Endothelial cell of umbilical vein (primary cell): ENCODE data around the gene TBX5. TPM values are rescaled to one million over a fixed set of nuclear protein-coding genes. Genes with fewer than 3 reads are reported as not detected.

ENCODE experiments used
- BruUV-seq: library from RNA; stranded (reverse); fragments of 400-500 nt; replicated peaks from 2 replicates; lab custom pipeline; 2021; lab: Mats Ljungman, UMichigan
- CTCF ChIA-PET: fragments of 300-600, 350-600 bp; sonication (Branson Sonifier 250); formaldehyde crosslinking; loops from one replicate; lab custom pipeline; 2021; ENCODE audit warnings: antibody characterized with exemption, inconsistent platforms; lab: Charles Lee
- POLR2A ChIA-PET: fragments of 300-600, 350-600 bp; sonication (Branson Sonifier 250); formaldehyde crosslinking; loops from one replicate; lab custom pipeline; 2021; ENCODE audit warnings: antibody characterized with exemption, inconsistent platforms; lab: Charles Lee
- DNase-seq: peaks from one replicate; pipeline ENCODE4 v3.0.0-alpha.2; 2011; ENCODE audit warnings: low read depth, low spot score
- FAIRE-seq: peaks from 2 replicates; lab custom pipeline; 2011; peaks lifted over from hg19 to GRCh38; lab: Jason Lieb, UNC
- H2AFZ ChIP-seq: 2 replicates; pipeline ENCODE4 v1.6.0; 2012; ENCODE audit warnings: low read depth, low read length, control low read depth, inconsistent platforms
- H3K27ac ChIP-seq: 2 replicates; pipeline ENCODE4 v1.5.1; 2011; ENCODE audit warnings: low read depth, mild to moderate bottlenecking, control low read depth, low read length, moderate library complexity; ENCODE audit not compliant: insufficient read depth
- H3K27me3 ChIP-seq, 2 experiments: 2 replicates each; pipeline versions ENCODE4 v1.6.0 to v1.6.1; 2011; ENCODE audit warnings: low read length in 2 of 2, mixed read lengths in 1 of 2; ENCODE audit not compliant: control insufficient read depth in 2 of 2, insufficient read depth in 2 of 2
- H3K36me3 ChIP-seq, 2 experiments: 2 replicates in 1 of 2; 3 replicates in 1 of 2; pipeline ENCODE4 v1.5.1; 2011; ENCODE audit warnings: low read length in 2 of 2, mild to moderate bottlenecking in 1 of 2, moderate library complexity in 1 of 2; ENCODE audit not compliant: control insufficient read depth in 2 of 2, insufficient read depth in 2 of 2; ENCODE audit errors: extremely low read depth in 1 of 2
- H3K4me1 ChIP-seq: 3 replicates; pipeline ENCODE4 v1.5.1; 2011; ENCODE audit warnings: mild to moderate bottlenecking, low read length; ENCODE audit not compliant: control insufficient read depth, insufficient read depth; ENCODE audit errors: extremely low read depth
- H3K4me2 ChIP-seq: 2 replicates; pipeline ENCODE4 v1.6.1; 2011; ENCODE audit warnings: low read length, control low read depth, mixed read lengths; ENCODE audit not compliant: insufficient read depth
- H3K4me3 ChIP-seq, 3 experiments: fragments of 200-600 bp in 1 of 3; sonication (generic), shearing (Covaris generic) in 1 of 3; replicated peaks in 1 of 3; 2 replicates each; pipeline ENCODE4 v1.5.1; 2011 to 2016; ENCODE audit warnings: control low read depth in 3 of 3, low read length in 3 of 3, mild to moderate bottlenecking in 2 of 3, inconsistent platforms in 1 of 3, low read depth in 1 of 3, moderate library complexity in 1 of 3; ENCODE audit not compliant: insufficient read depth in 1 of 3
- H3K79me2 ChIP-seq: 2 replicates; pipeline ENCODE4 v1.6.0; 2012; ENCODE audit warnings: low read length, inconsistent platforms; ENCODE audit not compliant: control insufficient read depth, insufficient read depth
- H3K9ac ChIP-seq: replicated peaks from 2 replicates; pipeline ENCODE3; 2011; ENCODE audit warnings: low read length, control low read depth; ENCODE audit not compliant: insufficient read depth; ENCODE audit errors: extremely low read depth
- H3K9me1 ChIP-seq: replicated peaks from 3 replicates; pipeline ENCODE4 v1.6.0; 2011; ENCODE audit warnings: mild to moderate bottlenecking, low read length; ENCODE audit not compliant: control insufficient read depth, insufficient read depth; ENCODE audit errors: extremely low read depth
- H3K9me3 ChIP-seq: replicated peaks from 2 replicates; pipeline ENCODE4 v1.5.1; 2012; ENCODE audit warnings: low read length, inconsistent platforms; ENCODE audit not compliant: control insufficient read depth, insufficient read depth
- H4K20me1 ChIP-seq: replicated peaks from 2 replicates; pipeline ENCODE3; 2011; ENCODE audit warnings: mild to moderate bottlenecking, low read length; ENCODE audit not compliant: control insufficient read depth, insufficient read depth; ENCODE audit errors: extremely low read depth
- EZH2 ChIP-seq: IDR thresholded peaks from 2 replicates; pipeline ENCODE4 v1.6.1; 2012; ENCODE audit warnings: borderline replicate concordance, low read depth, mild to moderate bottlenecking, moderate library complexity, low read length, inconsistent platforms; ENCODE audit not compliant: severe bottlenecking
- FOS ChIP-seq: IDR thresholded peaks from 2 replicates; pipeline ENCODE4 v1.6.1; 2011; ENCODE audit warnings: mild to moderate bottlenecking, low read length, moderate library complexity, borderline replicate concordance; ENCODE audit not compliant: insufficient read depth
- GATA2 ChIP-seq: IDR thresholded peaks from 2 replicates; pipeline ENCODE4 v1.7.0; 2011; ENCODE audit warnings: low read depth, mild to moderate bottlenecking, moderate library complexity, mixed read lengths, low read length; ENCODE audit not compliant: insufficient read length, insufficient read depth
- JUN ChIP-seq: IDR thresholded peaks from 2 replicates; pipeline ENCODE4 v1.6.1; 2011; ENCODE audit warnings: borderline replicate concordance, low read depth; ENCODE audit not compliant: insufficient read length, insufficient read depth
- MYC ChIP-seq: IDR thresholded peaks from one replicate; pipeline ENCODE4 v1.6.1; 2011; ENCODE audit warnings: mild to moderate bottlenecking, low read depth, low read length
- POLR2A ChIP-seq: IDR thresholded peaks from 2 replicates; pipeline ENCODE4 v1.6.1; 2012; ENCODE audit warnings: low read depth, mild to moderate bottlenecking, control low read depth, low read length
- POLR2AphosphoS5 ChIP-seq: IDR thresholded peaks from 2 replicates; pipeline ENCODE4 v1.6.1; 2012; ENCODE audit warnings: low read depth, mild to moderate bottlenecking, control low read depth, low read length, moderate library complexity; ENCODE audit not compliant: insufficient read depth
- dilution Hi-C: fragments of 300-500 bp; cut with MboI; formaldehyde crosslinking; loops from one replicate; pipeline ENCODE4 v1.15.0; 2019; ENCODE audit warnings: low sequenced_read_pairs; ENCODE audit not compliant: extremely low pct_ligation_motif_present
- intact Hi-C: fragments of 100-400 bp; cut with micrococcal nuclease; formaldehyde crosslinking; loops from one replicate; pipeline ENCODE4 v1.10.0; 2022
- polyA plus RNA-seq, 4 experiments: library from polyadenylated mRNA; depleted of rRNA in 3 of 4; stranded (reverse) in 3 of 4; unstranded in 1 of 4; fragments of >200 nt; gene quantifications; 2 replicates each; pipeline versions ENCODE4 v1.2.1 to v1.2.3, GENCODE V29; 2011 to 2012; ENCODE audit warnings: missing spikeins in 1 of 4
- total RNA-seq: library from RNA; stranded (reverse); gene quantifications from 2 replicates; pipeline ENCODE4 v1.2.3, GENCODE V29; 2021
- TF ChIP-seq, protein P1 (sequence below): IDR thresholded peaks from 2 replicates; pipeline ENCODE4 v1.6.1; 2011; ENCODE audit not compliant: insufficient read depth, insufficient read length
- TF ChIP-seq, protein P2 (sequence below), 2 donors: IDR thresholded peaks; 1 replicate in 1 of 2; 2 replicates in 1 of 2; pipeline ENCODE4 v1.5.1; 2011; ENCODE audit warnings: low read length in 2 of 2, mild to moderate bottlenecking in 2 of 2, moderate library complexity in 2 of 2, control low read depth in 1 of 2, inconsistent platforms in 1 of 2, low read depth in 1 of 2; ENCODE audit not compliant: insufficient read depth in 1 of 2; ENCODE audit errors: extremely low read depth in 1 of 2

TBX5 gene
- total and polyA plus RNA-seq, 2 donors (not counting 3 experiments of a cell fraction or from before 2014, with no cell fraction given): not detected

GRCh38 chr12:114444422-114445279 lies 38.7 kb upstream of the TBX5 start:
- POLR2A ChIA-PET: no interaction called here
- intact Hi-C loops: no loop called here
- FAIRE-seq: no peak

More at GRCh38 chr12:114444422-114445279, 38.7 kb upstream of the TBX5 start:
- no peak overlapping the region for H3K4me2 ChIP-seq
- no peaks in the 10 kb centered on the region for H3K4me1 ChIP-seq
- H4K20me1 ChIP-seq: no peaks in the 10 kb centered on the region
- BruUV-seq: no TSS peak
- H3K9me3 ChIP-seq: no peaks in the 10 kb centered on the region
- no peaks in the 10 kb centered on the region for H3K79me2 ChIP-seq
- CTCF ChIA-PET: no interaction called here
- TF ChIP-seq, protein P1, sequence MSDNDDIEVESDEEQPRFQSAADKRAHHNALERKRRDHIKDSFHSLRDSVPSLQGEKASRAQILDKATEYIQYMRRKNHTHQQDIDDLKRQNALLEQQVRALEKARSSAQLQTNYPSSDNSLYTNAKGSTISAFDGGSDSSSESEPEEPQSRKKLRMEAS: no peak
- TF ChIP-seq FOS (no peak), EZH2 (no peak), POLR2AphosphoS5 (no peak), POLR2A (no peak), JUN (no peak), GATA2 (no peak), MYC (no peak)
- TF ChIP-seq, protein P2, sequence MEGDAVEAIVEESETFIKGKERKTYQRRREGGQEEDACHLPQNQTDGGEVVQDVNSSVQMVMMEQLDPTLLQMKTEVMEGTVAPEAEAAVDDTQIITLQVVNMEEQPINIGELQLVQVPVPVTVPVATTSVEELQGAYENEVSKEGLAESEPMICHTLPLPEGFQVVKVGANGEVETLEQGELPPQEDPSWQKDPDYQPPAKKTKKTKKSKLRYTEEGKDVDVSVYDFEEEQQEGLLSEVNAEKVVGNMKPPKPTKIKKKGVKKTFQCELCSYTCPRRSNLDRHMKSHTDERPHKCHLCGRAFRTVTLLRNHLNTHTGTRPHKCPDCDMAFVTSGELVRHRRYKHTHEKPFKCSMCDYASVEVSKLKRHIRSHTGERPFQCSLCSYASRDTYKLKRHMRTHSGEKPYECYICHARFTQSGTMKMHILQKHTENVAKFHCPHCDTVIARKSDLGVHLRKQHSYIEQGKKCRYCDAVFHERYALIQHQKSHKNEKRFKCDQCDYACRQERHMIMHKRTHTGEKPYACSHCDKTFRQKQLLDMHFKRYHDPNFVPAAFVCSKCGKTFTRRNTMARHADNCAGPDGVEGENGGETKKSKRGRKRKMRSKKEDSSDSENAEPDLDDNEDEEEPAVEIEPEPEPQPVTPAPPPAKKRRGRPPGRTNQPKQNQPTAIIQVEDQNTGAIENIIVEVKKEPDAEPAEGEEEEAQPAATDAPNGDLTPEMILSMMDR (IDR thresholded peaks at IDR 0.05; ENCODE audit: extremely low read depth in 1 of 2, insufficient read depth in 1 of 2, low read depth in 1 of 2, low read length in 2 of 2): no peak
- no peaks in the 10 kb centered on the region for H3K9me1 ChIP-seq
- dilution Hi-C loops: no loop called here
- no peak overlapping the region for H3K9ac ChIP-seq
- no peak overlapping the region for H3K27ac ChIP-seq
- H2AFZ ChIP-seq: no peak overlapping the region
- H3K36me3 ChIP-seq: no peaks in the 10 kb centered on the region
- peaks cover 57 to 70% of the 10 kb centered on the region in 2 experiments for H3K27me3 ChIP-seq
- DNase-seq: no peak
- no peak overlapping the region for H3K4me3 ChIP-seq
